Measurements from ENCODE around the gene PUS10. TPM values are rescaled to one million over a fixed set of nuclear protein-coding genes. Genes with fewer than 3 reads are reported as not detected.
A peak's percentile ranks its signal among the peaks of the same experiment; 100 is the strongest.
"Not testable (repeated sequence)": the region's sequence is repeated elsewhere in the genome, so short reads cannot be mapped to it uniquely, and the experiment has no call there.

The PUS10 gene
- total and polyA plus RNA-seq, 12 donors: 2.2 to 10.6 (median 6.3) TPM

DNA sequence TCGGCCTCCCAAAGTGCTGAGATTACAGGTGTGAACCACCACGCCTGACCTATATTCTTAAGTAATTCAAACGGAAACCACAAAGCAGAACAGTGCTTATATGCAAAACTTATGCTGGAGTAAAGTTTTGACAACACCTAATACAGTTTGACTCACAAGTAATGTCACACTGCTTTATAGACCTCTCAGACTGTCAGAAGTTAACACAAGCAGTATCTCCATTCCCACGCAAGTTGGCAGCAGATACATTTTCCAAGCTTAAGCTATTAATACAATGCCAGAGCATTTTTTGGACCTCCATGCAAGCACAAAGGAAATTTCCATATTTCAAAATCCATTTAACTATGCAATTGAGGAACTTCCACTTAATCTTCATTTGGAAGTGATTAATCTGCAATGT lies 26.6 kb upstream of the PUS10 start:
- DNase-seq: no peak
- Histone ChIP-seq H3K27me3 (no peaks in the 10 kb centered on the region), H3K27ac (peak overlapping the region in 1 of 5 donors; percentile 29), H3K36me3 (replicated peaks in 1 of 2) (peaks cover 0 to 23% of the 10 kb centered on the region in 2 donors), H3K4me3 (no peak overlapping the region), H3K4me1 (replicated peaks in 1 of 2) (peaks cover 5 to 18% of the 10 kb centered on the region in 2 donors), H3K9me3 (replicated peaks in 1 of 3) (no peaks in the 10 kb centered on the region)
- WGBS, 4 donors: 70 to 78% (median 75%) methylated on average over 4 of the region's 4 CpGs
- TF ChIP-seq, protein P1, sequence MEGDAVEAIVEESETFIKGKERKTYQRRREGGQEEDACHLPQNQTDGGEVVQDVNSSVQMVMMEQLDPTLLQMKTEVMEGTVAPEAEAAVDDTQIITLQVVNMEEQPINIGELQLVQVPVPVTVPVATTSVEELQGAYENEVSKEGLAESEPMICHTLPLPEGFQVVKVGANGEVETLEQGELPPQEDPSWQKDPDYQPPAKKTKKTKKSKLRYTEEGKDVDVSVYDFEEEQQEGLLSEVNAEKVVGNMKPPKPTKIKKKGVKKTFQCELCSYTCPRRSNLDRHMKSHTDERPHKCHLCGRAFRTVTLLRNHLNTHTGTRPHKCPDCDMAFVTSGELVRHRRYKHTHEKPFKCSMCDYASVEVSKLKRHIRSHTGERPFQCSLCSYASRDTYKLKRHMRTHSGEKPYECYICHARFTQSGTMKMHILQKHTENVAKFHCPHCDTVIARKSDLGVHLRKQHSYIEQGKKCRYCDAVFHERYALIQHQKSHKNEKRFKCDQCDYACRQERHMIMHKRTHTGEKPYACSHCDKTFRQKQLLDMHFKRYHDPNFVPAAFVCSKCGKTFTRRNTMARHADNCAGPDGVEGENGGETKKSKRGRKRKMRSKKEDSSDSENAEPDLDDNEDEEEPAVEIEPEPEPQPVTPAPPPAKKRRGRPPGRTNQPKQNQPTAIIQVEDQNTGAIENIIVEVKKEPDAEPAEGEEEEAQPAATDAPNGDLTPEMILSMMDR (IDR thresholded peaks at IDR 0.05): no peak
- no peak for TF ChIP-seq POLR2A (IDR thresholded peaks at IDR 0.05)
- intact Hi-C loops (cut with DNase I): no loop called here

DNA sequence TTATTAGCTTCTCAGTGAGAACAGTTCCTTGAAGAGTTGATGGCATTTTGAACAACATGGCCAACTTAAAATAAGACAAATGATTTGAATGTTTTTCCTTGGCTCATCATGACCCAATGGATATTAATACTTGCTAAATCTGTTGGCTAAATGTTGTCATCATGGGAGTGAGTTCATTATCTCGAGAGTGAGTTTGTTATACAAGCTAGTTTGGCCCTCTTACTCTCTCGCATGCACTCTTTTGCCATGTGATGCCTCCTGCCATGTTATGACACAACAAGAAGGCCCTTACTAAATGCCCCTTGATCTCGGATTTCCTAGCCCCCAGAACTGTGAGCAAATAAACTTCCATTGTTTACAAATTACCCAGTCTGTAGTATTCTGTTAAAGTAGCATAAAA lies 24.8 kb upstream of the PUS10 start:
- WGBS, 4 donors: 83 to 96% (median 90%) methylated on average over 3 of the region's 3 CpGs

DNA sequence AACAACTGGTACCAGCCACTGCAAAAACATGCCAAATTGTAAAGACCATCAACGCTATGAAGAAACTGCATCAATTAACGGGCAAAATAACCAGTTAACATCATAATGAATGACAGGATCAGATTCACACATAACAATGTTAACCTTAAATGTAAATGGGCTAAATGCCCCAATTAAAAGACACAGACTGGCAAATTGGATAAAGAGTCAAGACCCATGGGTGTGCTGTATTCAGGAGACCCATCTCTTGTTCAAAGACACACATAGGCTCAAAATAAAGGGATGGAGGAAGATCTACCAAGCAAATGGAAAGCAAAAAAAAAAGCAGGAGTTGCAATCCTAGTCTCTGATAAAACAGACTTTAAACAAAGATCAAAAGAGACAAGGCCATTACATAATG lies 18.6 kb upstream of the PUS10 start:
- H3K4me3 ChIP-seq; DNase-seq; H3K4me1 ChIP-seq (replicated peaks in 1 of 2); intact Hi-C loops (cut with DNase I); H3K27ac ChIP-seq; H3K9me3 ChIP-seq (replicated peaks in 1 of 3); H3K27me3 ChIP-seq: not testable (repeated sequence)
- peaks cover 0 to 37% of the 10 kb centered on the region in 2 donors for H3K36me3 ChIP-seq (replicated peaks in 1 of 2)
- 97 to 100% (median 99%) methylated on average over 2 of the region's 2 CpGs for WGBS, 4 donors

More for the DNA sequence above, 24.8 kb upstream of the PUS10 start:
- no peak for DNase-seq
- Histone ChIP-seq H3K36me3 (replicated peaks in 1 of 2) (peaks cover 0 to 11% of the 10 kb centered on the region in 2 donors), H3K4me1 (replicated peaks in 1 of 2) (peaks cover 5 to 18% of the 10 kb centered on the region in 2 donors), H3K27me3 (no peaks in the 10 kb centered on the region), H3K27ac (no peak overlapping the region), H3K9me3 (replicated peaks in 1 of 3) (no peaks in the 10 kb centered on the region), H3K4me3 (no peak overlapping the region)
- TF ChIP-seq, protein P1 (IDR thresholded peaks at IDR 0.05): no peak
- TF ChIP-seq POLR2A (IDR thresholded peaks at IDR 0.05): no peak
- intact Hi-C loops (cut with DNase I): no loop called here

DNA sequence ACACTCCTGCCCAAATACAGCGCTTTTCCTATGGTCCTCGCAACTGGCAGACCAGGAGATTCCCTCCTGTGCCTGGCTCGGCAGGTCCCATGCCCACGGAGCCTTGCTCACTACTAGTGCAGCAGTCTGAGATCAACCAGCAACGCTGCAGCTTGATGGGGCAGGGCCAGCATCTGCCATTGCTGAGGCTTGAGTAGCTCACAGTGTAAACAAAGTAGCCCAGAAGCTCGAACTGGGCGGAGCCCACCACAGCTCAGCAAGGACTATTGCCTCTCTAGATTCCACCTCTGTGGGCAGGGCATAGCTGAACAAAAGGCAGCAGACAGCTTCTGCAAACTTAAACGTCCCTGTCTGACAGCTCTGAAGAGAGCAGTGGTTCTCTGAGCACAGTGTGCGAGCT lies 16.5 kb upstream of the PUS10 start:
- H3K4me3 ChIP-seq; DNase-seq; H3K27me3 ChIP-seq; intact Hi-C loops (cut with DNase I); H3K27ac ChIP-seq; H3K9me3 ChIP-seq (replicated peaks in 1 of 3); H3K4me1 ChIP-seq (replicated peaks in 1 of 2): not testable (repeated sequence)
- WGBS, 4 donors: 93 to 96% (median 96%) methylated on average over 6 to 9 of the region's 9 CpGs
- H3K36me3 ChIP-seq (replicated peaks in 1 of 2): peaks cover 0 to 42% of the 10 kb centered on the region in 2 donors

DNA sequence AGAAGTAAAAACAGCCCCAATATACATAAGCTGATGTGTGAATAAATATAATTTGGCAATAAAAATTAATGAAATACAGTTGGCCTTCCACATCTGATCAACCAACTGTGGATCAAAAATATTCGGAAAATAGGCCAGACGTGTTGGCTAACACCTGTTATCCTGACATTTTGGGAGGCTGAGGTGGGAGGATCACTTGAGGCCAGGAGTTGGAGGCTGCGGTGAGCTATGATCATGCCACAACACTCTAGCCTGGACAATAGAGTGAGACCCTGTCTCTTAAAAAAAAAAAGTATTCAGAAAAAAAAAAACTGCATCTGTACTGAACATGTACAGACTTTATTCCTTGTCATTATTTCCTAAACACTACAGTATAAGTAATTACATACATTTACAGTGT lies 11.5 kb upstream of the PUS10 start:
- no peaks in the 10 kb centered on the region for H3K9me3 ChIP-seq (replicated peaks in 1 of 3)
- no peak overlapping the region for H3K4me3 ChIP-seq
- peaks cover 0 to 31% of the 10 kb centered on the region in 2 donors for H3K36me3 ChIP-seq (replicated peaks in 1 of 2)
- H3K27ac ChIP-seq: no peak overlapping the region
- WGBS, 4 donors: 92 to 100% (median 97%) methylated on average over 3 of the region's 3 CpGs
- no peaks in the 10 kb centered on the region for H3K27me3 ChIP-seq
- intact Hi-C loops (cut with DNase I): no loop called here
- H3K4me1 ChIP-seq (replicated peaks in 1 of 2): no peaks in the 10 kb centered on the region
- TF ChIP-seq, protein P1 (IDR thresholded peaks at IDR 0.05): no peak
- no peak for TF ChIP-seq POLR2A (IDR thresholded peaks at IDR 0.05)
- no peak for DNase-seq

All from adrenal gland (tissue), 12 donors.